Uterus (tissue), 4 donors: ENCODE data around the gene PIGK. TPM values are rescaled to one million over a fixed set of nuclear protein-coding genes. Genes with fewer than 3 reads are reported as not detected.

Experiments
- DNase-seq, 2 donors: peaks; one replicate each; pipeline ENCODE4 v3.0.0-alpha.2; 2019 to 2020
- H3K27ac ChIP-seq, 2 donors: fragments of 200-600 bp; sonication (generic); 1 replicate in 1 of 2; 2 replicates in 1 of 2; pipeline ENCODE4 v1.5.1; 2016 to 2018
- H3K27me3 ChIP-seq, 2 donors: fragments of 200-600 bp; sonication (generic); one replicate each; pipeline ENCODE4 v1.5.1; 2018 to 2019; ENCODE audit warnings: control low read depth in 1 of 2
- H3K36me3 ChIP-seq, 2 donors: fragments of 200-600 bp; sonication (generic); one replicate each; pipeline ENCODE4 v1.5.1; 2019; ENCODE audit warnings: control low read depth in 1 of 2
- H3K4me1 ChIP-seq, 2 donors: fragments of 200-600 bp; sonication (generic); one replicate each; pipeline ENCODE4 v1.5.1; 2018 to 2019; ENCODE audit warnings: control low read depth in 1 of 2
- H3K4me3 ChIP-seq, 2 donors: fragments of 200-600 bp; sonication (generic); 1 replicate in 1 of 2; 2 replicates in 1 of 2; pipeline ENCODE4 v1.5.1; 2018 to 2019; ENCODE audit warnings: mild to moderate bottlenecking in 1 of 2
- H3K9me3 ChIP-seq, 2 donors: fragments of 200-600 bp; sonication (generic); one replicate each; pipeline ENCODE4 v1.5.1; 2019; ENCODE audit warnings: control low read depth in 1 of 2
- POLR2A ChIP-seq, 2 donors: fragments of 450-650 bp; IDR thresholded peaks; one replicate each; pipeline ENCODE4 v1.6.1; 2016; ENCODE audit warnings: antibody characterized with exemption in 2 of 2, mild to moderate bottlenecking in 1 of 2, moderate library complexity in 1 of 2
- intact Hi-C: fragments of 100-400 bp; cut with DNase I; formaldehyde crosslinking; loops from one replicate; pipeline ENCODE4 v1.15.1; 2023; ENCODE audit warnings: low total_unique reads
- total RNA-seq, 4 donors: library from RNA; depleted of rRNA in 3 of 4; stranded (reverse); fragments of >200 nt in 3 of 4; gene quantifications; one replicate each; pipeline versions ENCODE4 v1.1.0 to v1.2.4, GENCODE V29; 2014 to 2023
- TF ChIP-seq, protein P1 (sequence below), 4 experiments: fragments of 200-600 bp in 2 of 4; fragments of 450-650 bp in 2 of 4; sonication (generic) in 2 of 4; IDR thresholded peaks; one replicate each; pipeline ENCODE4 v1.5.1; 2016 to 2019; ENCODE audit warnings: antibody characterized with exemption in 4 of 4, mild to moderate bottlenecking in 2 of 4, moderate library complexity in 1 of 4
- donor health status: DM: yes; HTN: yes; CAD: no.

PIGK gene
- total RNA-seq, 4 donors from 2014 or later: 11.5 to 38.6 (median 32.6) TPM

DNA sequence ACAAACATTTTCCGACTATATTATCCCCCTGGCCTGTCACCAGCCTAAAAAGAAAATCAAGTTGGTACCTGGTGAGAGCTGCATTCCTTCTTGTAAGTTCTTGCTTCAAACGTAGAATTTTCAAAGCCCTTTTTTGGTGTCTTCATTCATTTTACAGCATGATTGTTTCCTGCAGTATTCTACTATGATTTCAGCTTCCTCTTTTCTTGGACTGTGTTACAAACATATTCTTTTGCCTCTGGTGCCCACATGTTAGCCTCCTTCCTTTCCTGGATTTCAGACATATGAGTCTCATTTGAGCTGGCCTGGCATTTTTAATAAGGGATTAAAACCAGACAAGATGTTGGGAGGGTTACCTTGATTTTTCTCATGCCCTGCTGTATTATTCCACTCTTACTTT is 142.5 kb downstream of the PIGK start:
- intact Hi-C loops: no loop called here
- no peak overlapping the region for H3K27ac ChIP-seq
- no peak for TF ChIP-seq POLR2A (IDR thresholded peaks at IDR 0.05)
- TF ChIP-seq, protein P1, sequence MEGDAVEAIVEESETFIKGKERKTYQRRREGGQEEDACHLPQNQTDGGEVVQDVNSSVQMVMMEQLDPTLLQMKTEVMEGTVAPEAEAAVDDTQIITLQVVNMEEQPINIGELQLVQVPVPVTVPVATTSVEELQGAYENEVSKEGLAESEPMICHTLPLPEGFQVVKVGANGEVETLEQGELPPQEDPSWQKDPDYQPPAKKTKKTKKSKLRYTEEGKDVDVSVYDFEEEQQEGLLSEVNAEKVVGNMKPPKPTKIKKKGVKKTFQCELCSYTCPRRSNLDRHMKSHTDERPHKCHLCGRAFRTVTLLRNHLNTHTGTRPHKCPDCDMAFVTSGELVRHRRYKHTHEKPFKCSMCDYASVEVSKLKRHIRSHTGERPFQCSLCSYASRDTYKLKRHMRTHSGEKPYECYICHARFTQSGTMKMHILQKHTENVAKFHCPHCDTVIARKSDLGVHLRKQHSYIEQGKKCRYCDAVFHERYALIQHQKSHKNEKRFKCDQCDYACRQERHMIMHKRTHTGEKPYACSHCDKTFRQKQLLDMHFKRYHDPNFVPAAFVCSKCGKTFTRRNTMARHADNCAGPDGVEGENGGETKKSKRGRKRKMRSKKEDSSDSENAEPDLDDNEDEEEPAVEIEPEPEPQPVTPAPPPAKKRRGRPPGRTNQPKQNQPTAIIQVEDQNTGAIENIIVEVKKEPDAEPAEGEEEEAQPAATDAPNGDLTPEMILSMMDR (IDR thresholded peaks at IDR 0.05): no peak

DNA sequence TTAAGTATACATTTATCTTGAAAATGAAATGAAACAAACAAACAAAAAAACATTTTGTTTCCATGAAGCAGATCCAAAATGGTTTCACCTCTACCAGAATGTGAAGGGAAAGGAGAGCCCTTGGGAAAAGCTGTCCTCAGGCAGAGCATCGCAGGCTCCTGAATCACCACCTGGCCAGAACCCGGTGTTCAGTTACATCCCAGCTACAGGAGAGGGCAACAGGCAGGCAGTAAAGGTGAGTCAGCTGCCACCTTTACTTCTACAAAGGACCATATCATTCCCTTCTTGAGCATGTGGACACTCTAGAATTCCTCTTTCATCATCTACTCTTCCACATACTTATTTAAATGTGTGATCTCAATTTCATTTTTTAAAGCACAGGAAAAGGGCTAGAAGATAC is 151.2 kb downstream of the PIGK start:
- H3K4me1 ChIP-seq: no peaks in the 10 kb centered on the region
- intact Hi-C loops: no loop called here
- H3K4me3 ChIP-seq: no peak overlapping the region
- TF ChIP-seq, protein P1 (IDR thresholded peaks at IDR 0.05): no peak
- TF ChIP-seq POLR2A (IDR thresholded peaks at IDR 0.05): no peak
- H3K27me3 ChIP-seq: no peaks in the 10 kb centered on the region
- no peak for DNase-seq
- H3K9me3 ChIP-seq: no peaks in the 10 kb centered on the region
- H3K27ac ChIP-seq: no peak overlapping the region
- H3K36me3 ChIP-seq: no peaks in the 10 kb centered on the region

More for the DNA sequence above, 142.5 kb downstream of the PIGK start:
- H3K36me3 ChIP-seq: no peaks in the 10 kb centered on the region
- H3K27me3 ChIP-seq: no peaks in the 10 kb centered on the region
- H3K4me1 ChIP-seq: no peaks in the 10 kb centered on the region
- DNase-seq: no peak
- H3K9me3 ChIP-seq: no peaks in the 10 kb centered on the region
- no peak overlapping the region for H3K4me3 ChIP-seq

DNA sequence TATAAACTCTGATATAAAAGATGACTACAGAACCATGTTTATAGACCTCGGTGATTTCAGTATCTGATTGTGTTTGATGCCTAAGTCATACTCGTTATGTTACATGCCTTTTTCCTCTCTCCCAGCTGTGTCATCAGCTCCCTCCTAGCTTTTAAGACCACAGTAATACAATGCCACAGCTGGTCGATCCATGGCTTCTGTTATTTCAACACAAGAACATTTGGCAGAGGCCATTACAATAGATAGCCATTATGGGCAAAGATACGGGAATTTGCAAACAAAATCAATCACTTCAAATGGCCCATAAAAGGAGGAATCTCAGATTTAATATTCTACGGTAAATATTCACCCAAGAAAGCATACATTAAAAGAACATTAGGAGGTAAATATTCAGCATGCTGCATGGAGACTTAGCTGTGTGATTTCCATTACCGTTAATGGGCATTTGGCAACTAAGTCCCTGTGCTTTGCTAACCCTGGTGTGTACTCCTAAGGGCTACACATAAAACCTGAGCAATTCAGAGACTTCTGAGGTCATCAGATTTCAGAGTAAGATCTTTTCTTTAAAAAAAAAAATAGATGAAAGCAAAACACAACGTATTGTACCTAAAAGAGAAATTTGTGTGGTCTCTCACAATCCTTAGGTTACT is 153.4 kb downstream of the PIGK start:
- no peaks in the 10 kb centered on the region for H3K9me3 ChIP-seq
- intact Hi-C loops: no loop called here
- TF ChIP-seq POLR2A (IDR thresholded peaks at IDR 0.05): no peak
- TF ChIP-seq, protein P1 (IDR thresholded peaks at IDR 0.05): no peak

DNA sequence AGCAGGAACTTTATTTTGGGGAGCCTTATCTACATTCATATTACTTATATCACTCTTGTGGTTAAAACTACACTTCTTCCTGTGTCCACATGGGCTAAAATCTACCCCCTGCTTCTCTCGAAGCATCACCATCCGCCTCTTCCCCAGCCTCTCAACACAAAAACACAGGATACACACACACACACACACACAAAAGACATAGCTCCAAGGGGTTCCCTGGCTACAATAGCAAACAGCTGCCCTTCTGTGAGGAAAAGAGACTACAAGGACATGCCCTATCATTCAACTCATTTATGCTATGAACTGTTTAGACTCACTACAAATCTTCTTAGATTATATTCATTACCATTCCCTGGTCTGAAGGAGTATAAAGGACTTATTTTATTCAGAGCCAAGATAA is 155.0 kb downstream of the PIGK start:
- DNase-seq: no peak
- no peak overlapping the region for H3K27ac ChIP-seq
- no peak overlapping the region for H3K4me3 ChIP-seq
- H3K27me3 ChIP-seq: no peaks in the 10 kb centered on the region
- no peaks in the 10 kb centered on the region for H3K36me3 ChIP-seq
- no peaks in the 10 kb centered on the region for H3K4me1 ChIP-seq
- no peak for TF ChIP-seq POLR2A (IDR thresholded peaks at IDR 0.05)
- intact Hi-C loops: no loop called here
- no peaks in the 10 kb centered on the region for H3K9me3 ChIP-seq

More for the DNA sequence above, 153.4 kb downstream of the PIGK start:
- H3K4me1 ChIP-seq: no peaks in the 10 kb centered on the region
- no peak for DNase-seq
- H3K4me3 ChIP-seq: no peak overlapping the region
- H3K27me3 ChIP-seq: no peaks in the 10 kb centered on the region
- no peak overlapping the region for H3K27ac ChIP-seq
- H3K36me3 ChIP-seq: no peaks in the 10 kb centered on the region

DNA sequence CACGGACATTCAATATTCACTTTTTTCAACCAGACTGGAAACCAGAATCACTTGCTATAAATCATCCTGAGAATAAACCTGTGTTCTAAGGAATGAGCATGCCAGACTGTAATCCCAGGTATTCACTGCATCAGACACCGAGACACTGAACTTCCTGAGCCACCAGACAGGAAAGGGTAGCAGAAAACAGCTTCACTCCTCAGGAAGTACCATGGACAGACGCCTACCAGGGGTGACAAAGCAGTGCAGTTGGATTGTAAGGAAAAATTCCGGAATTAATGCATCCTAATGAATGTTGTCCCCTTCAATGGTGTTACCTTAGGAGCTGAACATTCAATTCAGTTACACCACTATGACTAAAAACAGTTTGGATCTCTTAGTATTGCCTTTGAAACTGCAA is 156.1 kb downstream of the PIGK start:
- no peak for DNase-seq
- Histone ChIP-seq H3K27me3 (no peaks in the 10 kb centered on the region), H3K36me3 (no peaks in the 10 kb centered on the region), H3K9me3 (no peaks in the 10 kb centered on the region), H3K4me3 (no peak overlapping the region), H3K4me1 (no peaks in the 10 kb centered on the region), H3K27ac (no peak overlapping the region)
- intact Hi-C loops: no loop called here
- TF ChIP-seq, protein P1 (IDR thresholded peaks at IDR 0.05): no peak
- no peak for TF ChIP-seq POLR2A (IDR thresholded peaks at IDR 0.05)

DNA sequence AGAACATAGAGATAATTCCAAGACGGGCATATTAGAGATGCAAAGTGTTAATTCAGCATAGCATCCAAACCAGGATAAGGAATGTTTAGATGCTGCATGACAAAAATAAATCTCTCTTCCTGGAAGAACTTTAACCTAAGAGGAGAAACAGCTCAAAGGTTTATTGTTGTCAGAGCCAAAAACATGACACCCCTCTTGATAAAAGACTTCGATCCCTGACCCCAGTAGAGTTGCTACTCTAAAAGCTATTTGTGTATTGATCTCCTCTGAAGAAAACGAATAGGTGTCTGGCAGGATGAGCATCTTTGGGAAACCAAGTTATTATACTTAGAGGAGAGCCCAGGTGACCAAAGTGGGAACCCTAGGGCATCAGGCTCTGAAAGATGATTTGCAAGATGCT is 158.1 kb downstream of the PIGK start:
- H3K4me1 ChIP-seq: no peaks in the 10 kb centered on the region
- H3K9me3 ChIP-seq: no peaks in the 10 kb centered on the region
- H3K36me3 ChIP-seq: no peaks in the 10 kb centered on the region
- H3K27ac ChIP-seq: no peak overlapping the region
- no peak for DNase-seq
- H3K4me3 ChIP-seq: no peak overlapping the region
- intact Hi-C loops: no loop called here
- TF ChIP-seq, protein P1 (IDR thresholded peaks at IDR 0.05): no peak
- no peak for TF ChIP-seq POLR2A (IDR thresholded peaks at IDR 0.05)
- H3K27me3 ChIP-seq: no peaks in the 10 kb centered on the region
